ENCODE measurements around the gene ITGB7. TPM values are rescaled to one million over a fixed set of nuclear protein-coding genes. Genes with fewer than 3 reads are reported as not detected.

The ITGB7 gene
- total and polyA plus RNA-seq, 9 of the 15 experiments (the other 6 are each of a cell fraction or from before 2014, with no cell fraction given), result 0.06 to 2.0 (median 0.67) TPM

GRCh38 chr12:53251477-53252348, 44.7 kb upstream of the ITGB7 start (continued):
- TF ChIP-seq ZNF121 (CRISPR knock-in tag; conservative IDR thresholded peaks at IDR 0.05) (no peak), ZNF354B (CRISPR knock-in tag; IDR thresholded peaks at IDR 0.05) (no peak), CREBBP (IDR thresholded peaks at IDR 0.05; ENCODE audit: low read depth, low read length) (no peak), PHB (CRISPR knock-in tag; IDR thresholded peaks at IDR 0.05) (no peak), BCLAF1 (IDR thresholded peaks at IDR 0.05; ENCODE audit: borderline replicate concordance in 1 of 2, control insufficient read depth in 1 of 2, low read depth in 2 of 2, low read length in 1 of 2) (0 out of 4 replicates have a peak, but pooled peaks of 1 of the 2 experiments have one; percentile 20), ZNF717 (CRISPR knock-in tag; IDR thresholded peaks at IDR 0.05) (no peak), GABPB2 (CRISPR knock-in tag; conservative IDR thresholded peaks at IDR 0.05) (no peak), RB1 (IDR thresholded peaks at IDR 0.05; ENCODE audit: low read depth) (peak; percentile 58; the same call in 1 of the 2 replicates), GATA2 (CRISPR knock-in tag; IDR thresholded peaks at IDR 0.05) (no peak), TCF7 (IDR thresholded peaks at IDR 0.05; ENCODE audit: borderline replicate concordance) (no peak), BMI1 (IDR thresholded peaks at IDR 0.05; ENCODE audit: low read length) (no peak), CHD1 (IDR thresholded peaks at IDR 0.05; ENCODE audit: low read length) (peak; percentile 56), RREB1 (CRISPR knock-in tag; IDR thresholded peaks at IDR 0.05) (no peak), L3MBTL2 (IDR thresholded peaks at IDR 0.05) (no peak), ZNF280A (IDR thresholded peaks at IDR 0.05; ENCODE audit: low read depth, partially characterized antibody) (no peak), GABPB1 (CRISPR knock-in tag; IDR thresholded peaks at IDR 0.05) (peak; percentile 55; the same call in 1 of the 2 replicates), BRD9 (IDR thresholded peaks at IDR 0.05; ENCODE audit: low read depth, partially characterized antibody) (peak; percentile 31), FOSL1 (tag; conservative IDR thresholded peaks at IDR 0.05) (0 out of 2 replicates have a peak, but pooled peaks have one; percentile 31)
